Stimulated activated CD8-positive, alpha-beta memory T cell treated with anti-CD3 and anti-CD28 coated beads, Interleukin-15, amount 100 ng/mL, for 24 hours (primary cell): Measurements from ENCODE around the gene GADD45GIP1.
"Not testable (repeated sequence)": the region's sequence is repeated elsewhere in the genome, so short reads cannot be mapped to it uniquely, and the experiment has no call there.

ENCODE experiments used
- DNase-seq: peaks from one replicate; pipeline ENCODE4 v3.0.0-alpha.2; 2020; ENCODE audit warnings: low read depth

The GADD45GIP1 gene

GRCh38 chr19:12939975-12940423 is 17.0 kb downstream of the GADD45GIP1 start:
- no peak for DNase-seq

GRCh38 chr19:12938779-12939601 is 18.0 kb downstream of the GADD45GIP1 start:
- DNase-seq = no peak

- peak; percentile 98 for DNase-seq
Observed at GRCh38 chr19:12937927-12938778, 18.9 kb downstream of the GADD45GIP1 start, which contains the start of gene CALR. Gene CALR (plus strand): TSS chr19:12938609. CDS start chr19:12938680, 71 bp downstream.

- no peak for DNase-seq
Observed at GRCh38 chr19:12937093-12937926, 19.7 kb downstream of the GADD45GIP1 start.

GRCh38 chr19:12936582-12936981 is 20.4 kb downstream of the GADD45GIP1 start:
- no peak for DNase-seq

- DNase-seq = no peak
Observed at GRCh38 chr19:12935071-12935470, 22.0 kb downstream of the GADD45GIP1 start.

- DNase-seq = peak; percentile 72
Observed at GRCh38 chr19:12933287-12934072, 23.5 kb downstream of the GADD45GIP1 start, which contains the start of gene FARSA. Gene FARSA (minus strand): TSS chr19:12933711. CDS start chr19:12933696, 15 bp downstream.

GRCh38 chr19:12932392-12933286 is 24.4 kb downstream of the GADD45GIP1 start:
- DNase-seq = no peak

- DNase-seq = no peak
Observed at GRCh38 chr19:12930002-12930645, 26.9 kb downstream of the GADD45GIP1 start.

- DNase-seq = no peak
Observed at GRCh38 chr19:12924621-12925310, 32.3 kb downstream of the GADD45GIP1 start.

- DNase-seq = no peak
Observed at GRCh38 chr19:12922959-12923358, 34.1 kb downstream of the GADD45GIP1 start.

- no peak for DNase-seq
Observed at GRCh38 chr19:12921047-12921446, 36.0 kb downstream of the GADD45GIP1 start.

GRCh38 chr19:12918253-12918652 is 38.8 kb downstream of the GADD45GIP1 start:
- no peak for DNase-seq

GRCh38 chr19:12915860-12916259 is 41.2 kb downstream of the GADD45GIP1 start:
- DNase-seq = not testable (repeated sequence)

GRCh38 chr19:12913851-12914690 is 43.0 kb downstream of the GADD45GIP1 start:
- no peak for DNase-seq

- DNase-seq = no peak
Observed at GRCh38 chr19:12913011-12913561, 43.9 kb downstream of the GADD45GIP1 start.

- DNase-seq = no peak
Observed at GRCh38 chr19:12912571-12912970, 44.5 kb downstream of the GADD45GIP1 start.
